Brain microvascular endothelial cell (primary cell): ENCODE results near the gene RAMP1.
"Not testable (repeated sequence)": the region's sequence is repeated elsewhere in the genome, so short reads cannot be mapped to it uniquely, and the experiment has no call there.

Source experiments
- DNase-seq: peaks from one replicate; pipeline ENCODE4 v3.0.0-alpha.2; 2020
- H3K27ac ChIP-seq: fragments of 250-450 bp; sonication (Bioruptor Pico); 2 replicates; pipeline ENCODE4 v1.5.1; 2020; ENCODE audit warnings: mild to moderate bottlenecking, moderate library complexity
- H3K27me3 ChIP-seq: fragments of 250-450 bp; sonication (Bioruptor Pico); replicated peaks from 2 replicates; pipeline ENCODE4 v1.5.1; 2020; ENCODE audit warnings: mild to moderate bottlenecking
- H3K36me3 ChIP-seq: fragments of 250-450 bp; sonication (Bioruptor Pico); replicated peaks from 2 replicates; pipeline ENCODE4 v1.5.1; 2020; ENCODE audit warnings: mild to moderate bottlenecking
- H3K4me3 ChIP-seq: 2 replicates; pipeline ENCODE4 v1.5.1; 2011; ENCODE audit warnings: low read depth, mild to moderate bottlenecking, control low read depth, low read length, moderate library complexity
- CTCF ChIP-seq: IDR thresholded peaks from 2 replicates; pipeline ENCODE4 v1.5.1; 2011; ENCODE audit warnings: low read depth, mild to moderate bottlenecking, moderate library complexity, low read length, control low read depth, inconsistent platforms; ENCODE audit errors: missing control alignments
- in situ Hi-C: cut with HindIII; loops from 2 replicates; pipeline ENCODE4 v1.10.0; 2017; ENCODE audit warnings: low sequenced_read_pairs, low pct_ligation_motif_present

RAMP1 gene

GRCh38 chr2:237864444-237864931 lies 5.1 kb downstream of the RAMP1 start:
- no peak for DNase-seq
- no peak for TF ChIP-seq CTCF
- no peak overlapping the region for H3K4me3 ChIP-seq
- peaks cover 3% of the 10 kb centered on the region for H3K27me3 ChIP-seq
- H3K36me3 ChIP-seq = no peaks in the 10 kb centered on the region
- in situ Hi-C loops = no loop called here
- no peak overlapping the region for H3K27ac ChIP-seq

- in situ Hi-C loops = no loop called here
- TF ChIP-seq CTCF = no peak
- Histone ChIP-seq H3K27ac (no peak overlapping the region), H3K27me3 (peaks cover under 1% of the 10 kb centered on the region), H3K4me3 (no peak overlapping the region), H3K36me3 (no peaks in the 10 kb centered on the region)
- DNase-seq = no peak
These were observed 5.7 kb downstream of the RAMP1 start for GRCh38 chr2:237864940-237865622.

GRCh38 chr2:237865623-237866041 lies 6.2 kb downstream of the RAMP1 start:
- peak overlapping the region; percentile 65 for H3K27ac ChIP-seq

GRCh38 chr2:237866101-237866621 lies 6.7 kb downstream of the RAMP1 start:
- TF ChIP-seq CTCF = no peak

More at GRCh38 chr2:237865623-237866041, 6.2 kb downstream of the RAMP1 start:
- no peak for DNase-seq
- peak; percentile 44 for TF ChIP-seq CTCF
- Histone ChIP-seq H3K4me3 (no peak overlapping the region), H3K36me3 (no peaks in the 10 kb centered on the region), H3K27me3 (no peaks in the 10 kb centered on the region)
- in situ Hi-C loops = no loop called here

GRCh38 chr2:237867465-237867864 lies 8.0 kb downstream of the RAMP1 start:
- H3K4me3 ChIP-seq = no peak overlapping the region
- DNase-seq = no peak
- TF ChIP-seq CTCF = no peak
- no peaks in the 10 kb centered on the region for H3K36me3 ChIP-seq
- in situ Hi-C loops = no loop called here
- no peak overlapping the region for H3K27ac ChIP-seq
- H3K27me3 ChIP-seq = no peaks in the 10 kb centered on the region

More at GRCh38 chr2:237866101-237866621, 6.7 kb downstream of the RAMP1 start:
- Histone ChIP-seq H3K4me3 (no peak overlapping the region), H3K27ac (peak overlapping the region; percentile 65), H3K27me3 (no peaks in the 10 kb centered on the region), H3K36me3 (no peaks in the 10 kb centered on the region)
- in situ Hi-C loops = no loop called here
- DNase-seq = peak; percentile 73

GRCh38 chr2:237868074-237868473 lies 8.7 kb downstream of the RAMP1 start:
- H3K36me3 ChIP-seq, in situ Hi-C loops, DNase-seq, H3K27me3 ChIP-seq, H3K4me3 ChIP-seq, H3K27ac ChIP-seq: not testable (repeated sequence)
